ENCODE measurements around the gene CHST13.
"Not testable (repeated sequence)": the region's sequence is repeated elsewhere in the genome, so short reads cannot be mapped to it uniquely, and the experiment has no call there.

The CHST13 gene

DNA sequence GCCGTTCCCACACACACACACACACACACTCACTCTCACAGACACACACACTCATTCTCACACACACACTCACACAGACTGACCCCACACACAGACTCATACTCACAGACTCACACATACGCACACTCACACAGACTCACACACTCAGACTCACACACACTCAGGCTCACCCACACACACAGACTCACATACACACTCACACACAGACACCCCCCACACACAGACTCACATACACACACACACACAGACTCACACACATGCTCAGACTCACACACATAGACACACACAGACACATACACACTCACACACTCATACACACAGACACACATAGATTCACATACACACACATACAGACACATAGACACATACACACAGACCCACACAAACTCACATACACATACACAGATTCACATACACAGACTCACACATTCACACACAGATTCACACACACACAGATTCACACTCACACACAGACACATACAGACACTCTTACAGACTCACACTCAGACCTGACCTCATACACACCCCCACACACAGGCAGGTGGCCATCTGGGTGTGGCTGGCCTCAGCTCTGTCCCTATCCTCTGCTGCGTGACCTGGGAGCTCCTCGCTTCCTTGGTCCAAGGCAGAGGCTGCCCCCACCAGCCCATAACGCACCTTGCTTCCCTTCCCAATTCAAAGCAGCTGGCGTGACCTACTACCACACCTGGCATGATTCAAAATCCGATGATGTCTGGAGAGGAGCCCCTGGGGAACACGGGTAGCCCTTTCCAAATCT is 32.9 kb downstream of the CHST13 start:
- DNase-seq, result no peak

DNA sequence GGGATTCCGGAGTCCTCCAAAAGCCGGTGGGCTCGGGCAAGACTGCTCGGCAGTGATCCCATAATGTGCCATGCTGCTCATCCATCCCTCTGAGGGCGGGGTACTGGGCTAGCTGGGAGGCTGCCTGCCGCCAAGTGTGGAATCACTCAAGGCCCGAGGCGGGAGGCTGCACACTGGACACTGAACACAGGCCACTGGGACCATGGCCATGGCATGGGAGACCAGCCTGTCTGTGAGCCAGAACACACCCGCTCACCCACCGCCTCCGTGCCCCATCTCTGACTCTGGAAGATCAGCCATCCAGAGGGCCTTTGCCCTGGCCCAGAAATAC is 33.4 kb downstream of the CHST13 start:
- peak; percentile 2 for DNase-seq

DNA sequence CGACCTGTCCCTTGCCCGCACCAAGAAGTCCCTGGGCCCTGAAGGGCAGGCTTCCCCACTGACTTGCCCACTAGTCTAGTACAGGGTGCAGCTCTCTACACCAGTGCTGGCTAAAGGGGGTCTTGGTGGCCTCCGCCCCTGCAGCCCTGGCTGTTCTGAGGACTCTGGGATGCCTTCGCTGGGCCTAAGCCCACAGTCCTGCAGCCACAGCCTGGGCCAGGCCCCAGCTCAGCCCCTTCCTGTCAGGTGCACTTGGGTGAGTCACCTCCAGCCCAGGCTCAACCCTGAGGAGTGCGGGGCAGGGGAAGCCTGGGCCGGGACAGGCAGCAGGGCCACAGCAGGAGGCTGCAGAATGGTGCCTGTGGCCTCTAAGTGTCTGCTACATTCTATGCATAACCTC is 33.8 kb downstream of the CHST13 start:
- DNase-seq, result peak; percentile 13

GRCh38 chr3:126558336-126559071 is 34.5 kb downstream of the CHST13 start, which contains the start of gene C3orf22:
C3orf22 (minus strand) TSS chr3:126558932; CDS start chr3:126553390, 5,542 bp downstream.
- peak; percentile 10 for DNase-seq

- no peak for DNase-seq
Measured at GRCh38 chr3:126562737-126563276, 38.9 kb downstream of the CHST13 start.

- no peak for DNase-seq
Measured at GRCh38 chr3:126567696-126568438, 43.9 kb downstream of the CHST13 start.

DNA sequence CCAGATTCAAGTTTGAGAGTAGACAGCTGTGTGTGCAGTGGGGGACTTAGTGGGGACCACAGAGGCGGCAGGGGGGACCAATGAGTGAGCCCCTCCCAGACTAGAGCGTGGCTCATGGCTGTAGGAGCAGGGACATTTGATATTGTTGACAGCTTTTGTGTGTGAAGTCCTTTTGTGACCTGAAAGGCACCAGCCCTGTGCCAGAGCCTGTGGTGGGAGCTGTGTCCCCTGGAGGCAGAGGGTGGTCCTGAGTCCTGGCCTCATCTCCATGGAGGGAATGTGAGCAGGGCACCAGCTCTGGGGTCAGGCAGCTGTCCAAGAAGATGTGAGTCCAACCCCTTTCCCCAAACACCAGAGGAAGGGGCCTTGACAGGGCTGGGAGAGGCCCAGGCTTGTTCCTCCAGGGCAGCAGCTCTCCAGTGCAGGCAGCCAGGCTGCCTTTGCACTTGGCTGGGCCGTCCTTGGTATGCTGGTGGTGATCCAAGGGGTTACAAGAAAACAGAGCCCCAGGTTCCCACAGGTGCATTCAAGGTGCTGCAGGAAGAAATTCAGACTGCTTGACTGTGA is 44.9 kb downstream of the CHST13 start:
- no peak for DNase-seq

DNA sequence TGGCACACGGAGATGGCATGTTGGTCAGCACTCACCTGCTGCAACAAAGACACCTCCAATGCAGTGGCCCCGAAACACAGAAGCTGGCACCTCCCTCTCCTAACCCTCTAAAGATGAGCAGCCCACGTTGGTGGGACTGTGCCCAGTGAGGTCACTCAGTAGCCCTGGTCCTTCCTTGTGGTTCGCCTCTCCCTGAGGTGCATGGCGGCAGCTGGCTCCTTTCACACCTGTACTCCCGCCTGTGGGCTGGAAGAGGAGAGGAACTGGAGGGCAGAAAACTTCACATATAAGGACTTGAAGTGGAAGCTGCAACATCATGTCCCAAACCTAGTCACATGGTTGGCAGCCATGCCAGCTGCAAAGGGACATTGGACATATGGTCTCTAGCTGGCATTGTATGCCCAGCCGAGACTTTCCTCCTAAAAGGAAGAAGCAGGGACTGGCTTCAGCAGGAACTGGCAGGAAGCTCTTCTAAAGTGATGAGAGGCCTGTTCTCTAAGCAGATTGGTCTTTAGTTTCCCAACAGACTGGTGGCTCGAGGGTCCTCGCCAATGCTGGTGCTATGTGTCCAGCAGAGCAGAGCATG is 45.5 kb downstream of the CHST13 start:
- DNase-seq, result no peak

- no peak for DNase-seq
Measured at GRCh38 chr3:126570103-126570541, 46.2 kb downstream of the CHST13 start.

- no peak for DNase-seq
Measured at GRCh38 chr3:126571078-126571477, 47.1 kb downstream of the CHST13 start.

DNA sequence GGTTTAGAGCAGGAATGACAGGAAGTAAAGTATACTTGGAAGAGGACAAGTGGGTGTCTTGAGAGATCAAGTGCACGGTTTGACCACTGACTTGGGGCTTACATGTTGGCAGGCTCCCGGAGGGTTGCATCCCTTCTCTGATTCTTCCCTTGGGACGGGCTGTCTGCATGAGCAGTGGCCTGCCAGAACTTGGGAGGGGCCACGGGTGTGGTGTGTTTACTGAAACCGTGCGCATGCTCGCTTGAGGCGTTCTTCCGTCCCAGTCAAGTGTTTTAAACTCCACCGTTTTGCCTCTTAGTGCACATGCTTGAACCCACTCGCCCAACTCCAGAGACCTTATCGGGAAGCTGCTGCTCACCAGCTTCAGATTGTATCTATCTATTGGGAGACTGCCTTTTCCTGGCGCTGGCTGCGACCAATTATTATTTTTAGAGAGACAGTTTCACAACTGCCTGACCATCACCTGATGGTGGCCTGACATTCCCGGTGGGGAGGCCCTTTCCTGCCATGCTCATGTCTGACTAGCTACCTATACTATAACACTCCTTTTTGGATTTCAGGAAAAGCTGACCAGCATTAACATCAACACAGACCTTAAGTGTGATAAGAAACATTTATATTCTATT is 49.6 kb downstream of the CHST13 start:
- no peak for DNase-seq

GRCh38 chr3:126577261-126577660 is 53.3 kb downstream of the CHST13 start:
- no peak for DNase-seq

DNA sequence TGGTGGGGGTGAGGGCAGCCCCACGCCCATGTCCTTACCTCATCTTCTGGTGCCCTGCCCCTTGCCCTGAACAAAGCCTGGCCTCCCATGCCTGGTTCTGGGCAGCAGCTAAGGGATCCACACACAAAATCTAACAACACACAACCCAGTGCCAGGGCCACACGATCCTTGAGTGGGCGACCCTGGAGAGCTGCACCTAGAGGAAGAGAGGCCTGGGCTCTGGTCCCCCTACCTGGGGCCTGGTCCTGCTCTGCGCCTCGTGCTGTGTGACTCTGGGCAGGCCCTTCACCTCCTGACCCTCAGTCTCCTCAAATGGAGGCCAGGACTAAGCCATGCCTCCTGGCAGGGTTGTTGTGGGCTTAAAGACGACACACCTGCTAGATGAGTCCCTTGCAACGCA is 54.7 kb downstream of the CHST13 start:
- DNase-seq, result no peak

GRCh38 chr3:126580746-126581145 is 56.8 kb downstream of the CHST13 start:
- DNase-seq, result no peak

DNA sequence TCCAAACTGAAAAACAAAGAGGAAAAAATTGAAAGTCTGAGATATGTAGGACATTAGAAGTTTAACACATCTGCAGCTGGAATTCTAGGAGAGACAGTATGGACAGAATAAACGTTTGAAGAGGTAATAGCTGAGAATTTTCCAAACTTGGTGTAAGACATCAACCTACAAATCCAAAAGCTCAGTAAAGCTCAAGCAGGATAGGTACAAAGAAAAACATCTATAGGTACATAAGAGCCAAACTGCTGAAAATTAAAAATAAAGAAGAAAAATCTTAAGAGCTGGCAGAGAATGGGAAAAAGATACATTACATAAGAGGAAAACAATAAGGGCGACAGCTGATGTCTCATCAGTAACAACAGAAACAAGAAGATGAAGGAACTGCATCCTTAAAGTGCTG is 57.6 kb downstream of the CHST13 start:
- no peak for DNase-seq

DNA sequence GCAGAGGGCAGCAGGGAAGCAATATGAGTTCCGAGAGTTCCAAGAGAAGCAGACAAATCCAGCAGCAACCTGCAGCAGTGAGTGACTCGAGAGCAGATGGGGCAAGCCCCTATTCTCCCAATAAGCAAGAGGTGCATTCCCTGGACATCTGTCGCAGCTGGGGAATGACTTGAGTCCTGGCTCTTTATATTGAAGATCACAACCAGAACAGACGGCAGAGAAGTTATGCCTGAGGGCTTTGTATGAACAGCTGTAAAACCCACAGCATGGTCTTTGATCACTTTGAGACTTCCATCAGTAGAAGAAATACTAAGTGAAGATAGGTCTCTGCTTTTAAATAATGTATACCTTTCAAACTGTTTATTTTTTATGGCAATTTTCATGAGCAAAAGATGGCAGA is 58.4 kb downstream of the CHST13 start:
- no peak for DNase-seq

- not testable (repeated sequence) for DNase-seq
Measured at GRCh38 chr3:126591515-126591914, 67.6 kb downstream of the CHST13 start.

Data from activated T-cell treated with anti-CD3 and anti-CD28 coated beads, Interleukin-2, amount 50 U/mL, for 1 hour (primary cell).